Astrocyte (in vitro differentiated cells and primary cell): ENCODE data around the gene INHBB. TPM values are rescaled to one million over a fixed set of nuclear protein-coding genes. Genes with fewer than 3 reads are reported as not detected.

Source experiments
- DNase-seq: peaks from one replicate; pipeline ENCODE4 v3.0.0-alpha.2; 2010; ENCODE audit warnings: low read depth
- FAIRE-seq: peaks from 2 replicates; lab custom pipeline; 2011; peaks lifted over from hg19 to GRCh38; lab: Jason Lieb, UNC
- H2AFZ ChIP-seq: 2 replicates; pipeline ENCODE4 v1.6.0; 2012; ENCODE audit warnings: low read depth, low read length, inconsistent platforms
- H3K27ac ChIP-seq: 2 replicates; pipeline ENCODE4 v1.5.1; 2011; ENCODE audit warnings: low read depth, low read length, inconsistent platforms
- H3K27me3 ChIP-seq: 2 replicates; pipeline ENCODE4 v1.6.0; 2011; ENCODE audit warnings: low read length, inconsistent platforms; ENCODE audit not compliant: insufficient read depth
- H3K36me3 ChIP-seq: 2 replicates; pipeline ENCODE4 v1.5.1; 2011; ENCODE audit warnings: low read length, inconsistent platforms; ENCODE audit not compliant: insufficient read depth
- H3K4me1 ChIP-seq: 2 replicates; pipeline ENCODE4 v1.5.1; 2011; ENCODE audit warnings: low read length, inconsistent platforms; ENCODE audit not compliant: insufficient read depth
- H3K4me2 ChIP-seq: 2 replicates; pipeline ENCODE4 v1.6.0; 2012; ENCODE audit warnings: low read length, inconsistent platforms
- H3K4me3 ChIP-seq: 2 replicates; pipeline ENCODE4 v1.5.1; 2011; ENCODE audit warnings: low read depth, mild to moderate bottlenecking, low read length, inconsistent platforms; ENCODE audit not compliant: insufficient read depth
- H3K79me2 ChIP-seq: 2 replicates; pipeline ENCODE4 v1.6.0; 2012; ENCODE audit warnings: mild to moderate bottlenecking, low read length, inconsistent platforms; ENCODE audit not compliant: insufficient read depth
- H3K9ac ChIP-seq: 2 replicates; pipeline ENCODE4 v1.6.0; 2012; ENCODE audit warnings: mild to moderate bottlenecking, low read length, inconsistent platforms
- H3K9me3 ChIP-seq: 2 replicates; pipeline ENCODE4 v1.5.1; 2012; ENCODE audit warnings: low read depth, mild to moderate bottlenecking, low read length, inconsistent platforms; ENCODE audit not compliant: insufficient read depth
- H4K20me1 ChIP-seq: 2 replicates; pipeline ENCODE4 v1.6.0; 2012; ENCODE audit warnings: low read length, inconsistent platforms; ENCODE audit not compliant: insufficient read depth
- H3K27ac Mint-ChIP-seq: one replicate; pipeline ENCODE4 v1.8.0; 2021; ENCODE audit warnings: mild to moderate bottlenecking, mixed read lengths; ENCODE audit not compliant: unreplicated experiment
- H3K27me3 Mint-ChIP-seq: one replicate; pipeline ENCODE4 v1.8.0; 2021; ENCODE audit warnings: low read depth, mixed read lengths; ENCODE audit not compliant: unreplicated experiment
- H3K36me3 Mint-ChIP-seq: one replicate; pipeline ENCODE4 v1.8.0; 2021; ENCODE audit warnings: low read depth, mixed read lengths; ENCODE audit not compliant: unreplicated experiment
- H3K4me1 Mint-ChIP-seq: one replicate; pipeline ENCODE4 v1.8.0; 2021; ENCODE audit warnings: low read depth, mixed read lengths; ENCODE audit not compliant: unreplicated experiment
- H3K4me3 Mint-ChIP-seq: one replicate; pipeline ENCODE4 v1.8.0; 2021; ENCODE audit warnings: mild to moderate bottlenecking, moderate library complexity, mixed read lengths; ENCODE audit not compliant: unreplicated experiment
- H3K9me3 Mint-ChIP-seq: one replicate; pipeline ENCODE4 v1.8.0; 2021; ENCODE audit warnings: mild to moderate bottlenecking, mixed read lengths; ENCODE audit not compliant: unreplicated experiment
- CTCF ChIP-seq: IDR thresholded peaks from 2 replicates; pipeline ENCODE4 v1.5.1; 2011; ENCODE audit warnings: low read depth, mild to moderate bottlenecking, inconsistent platforms, low read length, moderate library complexity; ENCODE audit not compliant: insufficient read depth
- EZH2 ChIP-seq: IDR thresholded peaks from 2 replicates; pipeline ENCODE4 v1.6.1; 2012; ENCODE audit warnings: mild to moderate bottlenecking, low read length, inconsistent platforms; ENCODE audit not compliant: insufficient read depth
- total RNA-seq: library from RNA; stranded (reverse); gene quantifications from 2 replicates; pipeline ENCODE4 v1.2.1, GENCODE V29; 2021

The INHBB gene
- total RNA-seq, 1 donor from 2014 or later, result 7.1 TPM

GRCh38 chr2:120376679-120377640 is 31.0 kb downstream of the INHBB start:
- TF ChIP-seq CTCF (no peak), EZH2 (no peak)
- H3K4me1 ChIP-seq, result no peaks in the 10 kb centered on the region
- FAIRE-seq (no peak), DNase-seq (no peak)
- peaks cover 29% of the 10 kb centered on the region for H3K27me3 ChIP-seq
- no peak overlapping the region for H3K27ac ChIP-seq
- Mint-ChIP-seq H3K4me1 (peaks cover 3% of the 10 kb centered on the region), H3K27me3 (peaks cover 57% of the 10 kb centered on the region), H3K36me3 (no peaks in the 10 kb centered on the region), H3K27ac (no peak overlapping the region), H3K9me3 (no peaks in the 10 kb centered on the region), H3K4me3 (no peak overlapping the region)
- H4K20me1 ChIP-seq, result no peaks in the 10 kb centered on the region
- H2AFZ ChIP-seq, result no peak overlapping the region
- H3K4me3 ChIP-seq, result no peak overlapping the region
- H3K79me2 ChIP-seq, result no peaks in the 10 kb centered on the region
- no peaks in the 10 kb centered on the region for H3K36me3 ChIP-seq
- no peak overlapping the region for H3K4me2 ChIP-seq
- H3K9me3 ChIP-seq, result no peaks in the 10 kb centered on the region
- no peak overlapping the region for H3K9ac ChIP-seq

- Mint-ChIP-seq H3K36me3 (no peaks in the 10 kb centered on the region), H3K27ac (no peak overlapping the region), H3K4me3 (no peak overlapping the region), H3K4me1 (peaks cover 2% of the 10 kb centered on the region), H3K27me3 (peaks cover 61% of the 10 kb centered on the region), H3K9me3 (no peaks in the 10 kb centered on the region)
- Histone ChIP-seq H3K9me3 (no peaks in the 10 kb centered on the region), H3K27ac (no peak overlapping the region), H4K20me1 (no peaks in the 10 kb centered on the region), H3K9ac (no peak overlapping the region), H2AFZ (no peak overlapping the region), H3K4me3 (no peak overlapping the region), H3K79me2 (no peaks in the 10 kb centered on the region), H3K27me3 (peaks cover 31% of the 10 kb centered on the region), H3K36me3 (no peaks in the 10 kb centered on the region), H3K4me2 (no peak overlapping the region), H3K4me1 (no peaks in the 10 kb centered on the region)
- FAIRE-seq (no peak), DNase-seq (no peak)
- no peak for TF ChIP-seq CTCF
- TF ChIP-seq EZH2, result no peak
Measured at GRCh38 chr2:120378605-120379004, 32.7 kb downstream of the INHBB start.
